Heart left ventricle (tissue), 16 donors: ENCODE measurements around the gene SLC7A6. TPM values are rescaled to one million over a fixed set of nuclear protein-coding genes. Genes with fewer than 3 reads are reported as not detected.

Source experiments
- ATAC-seq, 4 donors: fragments of 200-7000 bp; cut with Tn5 transposase; one replicate each; pipeline ENCODE4 v1.9.1; 2020 to 2022; ENCODE audit warnings: moderate library complexity in 4 of 4, mild to moderate bottlenecking in 3 of 4, moderate number of reproducible peaks in 1 of 4
- DNase-seq, 5 donors: peaks; one replicate each; pipeline ENCODE4 v3.0.0-alpha.2; 2020
- H3K27ac ChIP-seq, 12 donors: fragments of 200-600 bp; sonication (generic) in 4 of 12; one replicate each; pipeline versions ENCODE4 v1.5.0 to v1.8.0; 2016 to 2022; ENCODE audit warnings: mild to moderate bottlenecking in 2 of 12
- H3K27me3 ChIP-seq, 9 donors: fragments of 200-600 bp; sonication (generic) in 2 of 9; one replicate each; pipeline versions ENCODE4 v1.5.1 to v1.8.0; 2016 to 2022; ENCODE audit warnings: mild to moderate bottlenecking in 3 of 9
- H3K36me3 ChIP-seq, 9 donors: fragments of 200-600 bp; sonication (generic) in 2 of 9; one replicate each; pipeline versions ENCODE4 v1.5.0 to v1.8.0; 2018 to 2022; ENCODE audit warnings: mild to moderate bottlenecking in 2 of 9
- H3K4me1 ChIP-seq, 12 donors: fragments of 200-600 bp; sonication (generic) in 4 of 12; one replicate each; pipeline versions ENCODE4 v1.5.0 to v1.8.0; 2016 to 2022; ENCODE audit warnings: mild to moderate bottlenecking in 3 of 12
- H3K4me3 ChIP-seq, 12 donors: fragments of 200-600 bp; sonication (generic) in 4 of 12; one replicate each; pipeline versions ENCODE4 v1.5.0 to v1.8.0; 2017 to 2022; ENCODE audit warnings: mild to moderate bottlenecking in 9 of 12, moderate library complexity in 4 of 12
- H3K9me3 ChIP-seq, 12 donors: fragments of 200-600 bp; sonication (generic) in 4 of 12; one replicate each; pipeline versions ENCODE4 v1.5.0 to v1.8.0; 2016 to 2022; ENCODE audit warnings: mild to moderate bottlenecking in 1 of 12
- POLR2A ChIP-seq, 2 donors: fragments of 450-650 bp; IDR thresholded peaks; one replicate each; pipeline ENCODE4 v1.6.1; 2017; ENCODE audit warnings: antibody characterized with exemption in 2 of 2, mild to moderate bottlenecking in 2 of 2, moderate library complexity in 2 of 2
- WGBS, 4 donors: extraction: QIAGEN DNeasy Blood & Tissue Kit in 2 of 4; methylation state at CpG; one replicate each; pipeline versions ENCODE4 v1.1.5 to v1.1.7; 2013 to 2018; 5-methylcytosine and 5-hydroxymethylcytosine counted together
- intact Hi-C, 10 donors: fragments of 100-400 bp; cut with DNase I; formaldehyde crosslinking; loops; one replicate each; pipeline versions ENCODE4 v1.11.1 to v1.14.2; 2022
- polyA plus RNA-seq, 2 donors: library from polyadenylated mRNA; stranded (reverse); fragments of 200-250 nt; gene quantifications; one replicate each; pipeline ENCODE4 v1.2.3, GENCODE V29; 2013
- total RNA-seq, 9 donors: library from RNA; depleted of rRNA in 2 of 9; stranded (reverse); fragments of >200 nt in 2 of 9; fragmentation: NEBNext Ultra II Directional in 3 of 9; extraction: Animal tissue kit (Norgen Biotek cat#: 25700) in 3 of 9; gene quantifications; one replicate each; pipeline versions ENCODE4 v1.1.0 to v1.2.4, GENCODE V29; 2016 to 2023
- TF ChIP-seq, protein P1 (sequence below), 12 donors: fragments of 200-600 bp; sonication (generic) in 4 of 12; IDR thresholded peaks; one replicate each; pipeline versions ENCODE4 v1.5.0 to v1.8.0; 2018 to 2022; ENCODE audit warnings: antibody characterized with exemption in 12 of 12, mild to moderate bottlenecking in 5 of 12
- donor health status: ischemic (EF 13 %, LVEDD 7.1; RV severe dilation, severe dysfunction).
- donor health status: healthy with polysubstance abuse.
- donor health status: DM: no; HTN: yes; CAD: no.
- donor health status: DM: no; HTN: no; CAD: no.
- donor health status: ischemic (EF 25% LVEDD 6.9; RV normal size, moderate dysfunction).
- donor health status: ischemic (EF 25% LVEDD 5.7; RV mildly dilated, moderate dysfunction).
- donor health status: healthy.
- donor health status: DM: yes; HTN: yes; CAD: no.
- donor health status: ischemic (EF 35%, LVEDD 5.7; RV mildly dilated, moderate dysfunction).
- donor health status: nonischemic (EF 11% LVEDD 7.7; RV severe dilation, severe dysfunction).
- donor health status: DM: yes; HTN: yes; CAD: no.
- donor health status: PGD.
- donor health status: ischemic (EF 29% LVEDD 5.4; RV normal size, mild dysfunction).
- donor health status: nonischemic (EF 23%, LVEDD 6.1; RV moderate dilation, normal function).

The SLC7A6 gene
- total and polyA plus RNA-seq, 11 donors, result 32.7 to 76.0 (median 45.6) TPM

DNA sequence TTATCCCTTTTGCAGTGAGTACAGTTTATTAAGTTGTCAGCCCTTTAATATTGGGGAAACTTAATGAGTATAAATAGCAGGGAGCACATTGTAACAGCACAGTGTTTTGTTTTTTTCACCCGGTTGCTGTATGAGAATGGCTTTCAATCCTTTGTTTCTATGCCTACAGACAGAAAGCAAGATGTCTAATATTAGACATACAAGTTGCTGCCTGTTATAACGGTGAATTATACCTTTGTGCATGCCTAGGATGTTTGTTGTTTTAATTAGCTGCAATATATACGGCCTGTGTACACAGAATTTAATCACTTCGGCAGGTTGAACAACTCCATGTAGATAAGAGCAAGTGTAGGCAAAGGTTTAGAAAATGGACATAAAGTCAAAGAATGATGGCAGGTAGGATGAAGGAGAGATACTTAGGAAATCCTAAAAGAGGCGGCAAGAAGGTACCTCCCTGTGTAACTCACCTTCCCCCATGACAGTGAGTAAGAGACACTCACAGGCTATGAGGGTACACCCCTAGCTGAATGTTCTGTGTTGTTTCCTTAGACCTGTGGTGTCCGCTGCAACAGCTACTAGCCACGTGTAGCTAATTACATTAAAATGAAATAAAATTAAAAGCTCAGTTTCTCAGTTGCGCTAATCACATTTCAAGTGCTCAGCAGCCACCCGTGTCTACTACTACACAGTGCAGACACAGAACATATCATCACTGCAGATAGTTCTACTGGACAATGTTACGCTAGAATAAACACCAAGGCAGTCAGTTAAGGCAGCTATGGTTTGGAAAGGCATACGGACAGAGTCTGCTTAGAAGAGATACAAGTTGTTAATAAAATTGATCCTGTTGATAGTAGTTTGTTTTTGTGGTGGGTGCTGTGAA lies 35.5 kb downstream of the SLC7A6 start:
- Histone ChIP-seq H3K4me1 (peaks cover 0 to 54% (median 25%) of the 10 kb centered on the region in 12 donors), H3K27ac (peak overlapping the region in 10 of 12 donors; percentile 49 to 91 (median 68))
- intact Hi-C loops, result loop anchor here in 3 of 10 donors (5.0 kb wide), 1 partner anchor 38 kb away; the partner anchor contains the start of gene SLC7A6 (in 3 of the 3)

GRCh38 chr16:68300734-68301459 lies 36.6 kb downstream of the SLC7A6 start:
- Histone ChIP-seq H3K4me1 (peaks cover 0 to 52% (median 25%) of the 10 kb centered on the region in 12 donors), H3K9me3 (no peaks in the 10 kb centered on the region), H3K36me3 (peaks cover 0 to 100% (median 100%) of the 10 kb centered on the region in 9 donors), H3K4me3 (no peak overlapping the region), H3K27me3 (no peaks in the 10 kb centered on the region), H3K27ac (peak overlapping the region in 9 of 12 donors; percentile 18 to 91 (median 66))
- DNase-seq, result no peak
- no peak for ATAC-seq
- intact Hi-C loops, result no loop called here
- WGBS, 4 donors, result 63 to 74% (median 70%) methylated on average over 7 of the region's 7 CpGs
- TF ChIP-seq, protein P1, sequence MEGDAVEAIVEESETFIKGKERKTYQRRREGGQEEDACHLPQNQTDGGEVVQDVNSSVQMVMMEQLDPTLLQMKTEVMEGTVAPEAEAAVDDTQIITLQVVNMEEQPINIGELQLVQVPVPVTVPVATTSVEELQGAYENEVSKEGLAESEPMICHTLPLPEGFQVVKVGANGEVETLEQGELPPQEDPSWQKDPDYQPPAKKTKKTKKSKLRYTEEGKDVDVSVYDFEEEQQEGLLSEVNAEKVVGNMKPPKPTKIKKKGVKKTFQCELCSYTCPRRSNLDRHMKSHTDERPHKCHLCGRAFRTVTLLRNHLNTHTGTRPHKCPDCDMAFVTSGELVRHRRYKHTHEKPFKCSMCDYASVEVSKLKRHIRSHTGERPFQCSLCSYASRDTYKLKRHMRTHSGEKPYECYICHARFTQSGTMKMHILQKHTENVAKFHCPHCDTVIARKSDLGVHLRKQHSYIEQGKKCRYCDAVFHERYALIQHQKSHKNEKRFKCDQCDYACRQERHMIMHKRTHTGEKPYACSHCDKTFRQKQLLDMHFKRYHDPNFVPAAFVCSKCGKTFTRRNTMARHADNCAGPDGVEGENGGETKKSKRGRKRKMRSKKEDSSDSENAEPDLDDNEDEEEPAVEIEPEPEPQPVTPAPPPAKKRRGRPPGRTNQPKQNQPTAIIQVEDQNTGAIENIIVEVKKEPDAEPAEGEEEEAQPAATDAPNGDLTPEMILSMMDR (IDR thresholded peaks at IDR 0.05), result no peak
- TF ChIP-seq POLR2A (IDR thresholded peaks at IDR 0.05), result no peak

More for the DNA sequence above, 35.5 kb downstream of the SLC7A6 start:
- Histone ChIP-seq H3K36me3 (peaks cover 0 to 100% (median 99%) of the 10 kb centered on the region in 9 donors), H3K4me3 (no peak overlapping the region), H3K9me3 (no peaks in the 10 kb centered on the region), H3K27me3 (no peaks in the 10 kb centered on the region)
- WGBS, 4 donors, result 50 to 60% (median 54%) methylated on average over 11 of the region's 11 CpGs
- TF ChIP-seq, protein P1 (IDR thresholded peaks at IDR 0.05), result no peak
- TF ChIP-seq POLR2A (IDR thresholded peaks at IDR 0.05), result no peak
- ATAC-seq, result peak in 3 of 4 donors; percentile 21 to 43 (median 39)
- no peak for DNase-seq

GRCh38 chr16:68306633-68307032 lies 42.3 kb downstream of the SLC7A6 start:
- intact Hi-C loops, result no loop called here
- 93 to 97% (median 96%) methylated on average over 3 of the region's 3 CpGs for WGBS, 4 donors
- no peaks in the 10 kb centered on the region for H3K9me3 ChIP-seq
- TF ChIP-seq POLR2A (IDR thresholded peaks at IDR 0.05), result no peak
- TF ChIP-seq, protein P1 (IDR thresholded peaks at IDR 0.05), result no peak
- ATAC-seq, result no peak
- no peaks in the 10 kb centered on the region for H3K27me3 ChIP-seq
- H3K4me3 ChIP-seq, result no peak overlapping the region
- no peak for DNase-seq
- H3K36me3 ChIP-seq, result peaks cover 0 to 79% (median 72%) of the 10 kb centered on the region in 9 donors
- no peak overlapping the region for H3K27ac ChIP-seq
- H3K4me1 ChIP-seq, result peaks cover 6 to 26% (median 18%) of the 10 kb centered on the region in 12 donors
